WTC11 (cell line): ENCODE measurements around the gene SORCS2. TPM values are rescaled to one million over a fixed set of nuclear protein-coding genes. Genes with fewer than 3 reads are reported as not detected.

ENCODE experiments used
- ATAC-seq: fragments of 200-7000 bp; cut with Tn5 transposase; 2 replicates; pipeline ENCODE4 v1.10.0; 2021; ENCODE audit warnings: mild to moderate bottlenecking, moderate library complexity
- CTCF ChIA-PET: fragments of 300-600 bp; sonication (Branson Sonifier 250); formaldehyde crosslinking; loops from one replicate; lab custom pipeline; 2021; ENCODE audit warnings: antibody characterized with exemption; lab: Charles Lee
- POLR2A ChIA-PET: fragments of 350-600 bp; sonication (Branson Sonifier 250); formaldehyde crosslinking; loops from one replicate; lab custom pipeline; 2021; ENCODE audit warnings: antibody characterized with exemption; lab: Charles Lee
- DNase-seq: peaks from one replicate; pipeline ENCODE4 v3.0.0; 2021; ENCODE audit warnings: low spot score
- H3K27ac Mint-ChIP-seq: 2 replicates; pipeline ENCODE4 v1.8.0; 2021; ENCODE audit warnings: mixed read lengths
- H3K27me3 Mint-ChIP-seq: 2 replicates; pipeline ENCODE4 v1.8.0; 2021; ENCODE audit warnings: low read depth, mild to moderate bottlenecking, moderate library complexity, mixed read lengths
- H3K36me3 Mint-ChIP-seq: 2 replicates; pipeline ENCODE4 v1.8.0; 2021; ENCODE audit warnings: mixed read lengths
- H3K4me1 Mint-ChIP-seq: 2 replicates; pipeline ENCODE4 v1.8.0; 2022; ENCODE audit warnings: mixed read lengths
- H3K4me3 Mint-ChIP-seq: 2 replicates; pipeline ENCODE4 v1.8.0; 2021; ENCODE audit warnings: mild to moderate bottlenecking, moderate library complexity, mixed read lengths
- H3K9me3 Mint-ChIP-seq: 2 replicates; pipeline ENCODE4 v1.8.0; 2021; ENCODE audit warnings: mixed read lengths
- ELF4 ChIP-seq: sonication (generic); formaldehyde crosslinking; IDR thresholded peaks from 2 replicates; pipeline ENCODE4 v1.8.1; 2022; ENCODE audit warnings: low read depth, mild to moderate bottlenecking, moderate library complexity, missing genetic modification reagents
- EMX1 ChIP-seq: fragments of 250-450 bp; sonication (Bioruptor Pico); IDR thresholded peaks from 2 replicates; pipeline ENCODE4 v1.8.0; 2021; ENCODE audit warnings: mild to moderate bottlenecking
- ESRRA ChIP-seq: sonication (generic); formaldehyde crosslinking; IDR thresholded peaks from 2 replicates; pipeline ENCODE4 v1.8.1; 2022; ENCODE audit warnings: mild to moderate bottlenecking, missing genetic modification reagents, borderline replicate concordance
- FOXJ3 ChIP-seq: sonication (generic); formaldehyde crosslinking; IDR thresholded peaks from 2 replicates; pipeline ENCODE4 v1.9.0; 2021; ENCODE audit warnings: missing genetic modification reagents, mild to moderate bottlenecking, borderline replicate concordance
- HMGXB4 ChIP-seq: sonication (generic); formaldehyde crosslinking; IDR thresholded peaks from 2 replicates; pipeline ENCODE4 v1.8.1; 2023; ENCODE audit warnings: mild to moderate bottlenecking, moderate library complexity, missing genetic modification reagents
- MYBL2 ChIP-seq: sonication (generic); formaldehyde crosslinking; IDR thresholded peaks from 2 replicates; pipeline ENCODE4 v1.8.1; 2023; ENCODE audit warnings: mild to moderate bottlenecking, moderate library complexity, missing genetic modification reagents
- NFYB ChIP-seq: sonication (generic); formaldehyde crosslinking; conservative IDR thresholded peaks from 2 replicates; pipeline ENCODE4 v1.8.0; 2022; ENCODE audit warnings: low read depth, missing genetic modification reagents
- NR2C2 ChIP-seq: sonication (generic); formaldehyde crosslinking; IDR thresholded peaks from 2 replicates; pipeline ENCODE4 v1.8.0; 2022; ENCODE audit warnings: mild to moderate bottlenecking, missing genetic modification reagents
- PRRX2 ChIP-seq: fragments of 250-450 bp; sonication (Bioruptor Pico); IDR thresholded peaks from 2 replicates; pipeline ENCODE4 v1.8.0; 2021; ENCODE audit warnings: mild to moderate bottlenecking
- STAT6 ChIP-seq: sonication (generic); formaldehyde crosslinking; conservative IDR thresholded peaks from 2 replicates; pipeline ENCODE4 v1.8.1; 2023; ENCODE audit warnings: mild to moderate bottlenecking, low read depth, missing genetic modification reagents, moderate library complexity
- TEAD1 ChIP-seq: sonication (generic); formaldehyde crosslinking; IDR thresholded peaks from 2 replicates; pipeline ENCODE4 v1.8.0; 2022; ENCODE audit warnings: mild to moderate bottlenecking, missing genetic modification reagents
- total RNA-seq: library from RNA; stranded (reverse); gene quantifications from 3 replicates; pipeline ENCODE4 v1.2.3, GENCODE V29; 2021
- TF ChIP-seq, protein P1 (sequence below): sonication (generic); formaldehyde crosslinking; IDR thresholded peaks from 2 replicates; pipeline ENCODE4 v1.8.1; 2023; ENCODE audit warnings: mild to moderate bottlenecking, missing genetic modification reagents, moderate library complexity
- TF ChIP-seq, protein P2 (sequence below): fragments of 250-450 bp; sonication (Bioruptor Pico); IDR thresholded peaks from 2 replicates; pipeline ENCODE4 v1.9.0; 2021; ENCODE audit warnings: mild to moderate bottlenecking
- TF ChIP-seq, protein P3 (sequence below): sonication (generic); formaldehyde crosslinking; IDR thresholded peaks from 2 replicates; pipeline ENCODE4 v1.8.0; 2022; ENCODE audit warnings: mild to moderate bottlenecking, missing genetic modification reagents

The SORCS2 gene
- total RNA-seq, 1 experiment from 2014 or later: 6.6 TPM

GRCh38 chr4:7774301-7775294, 582.3 kb downstream of the SORCS2 start:
- ChIA-PET CTCF (interaction anchor here (1.8 to 3.6 kb wide), 3 partner anchors 12 to 30 kb away, joined by 5 to 13 read pairs (median 6); no protein-coding TSS in a partner anchor), POLR2A (no interaction called here)
- H3K4me3 Mint-ChIP-seq: no peak overlapping the region
- ATAC-seq (no peak), DNase-seq (no peak)
- H3K27me3 Mint-ChIP-seq: no peaks in the 10 kb centered on the region
- H3K27ac Mint-ChIP-seq: no peak overlapping the region
- no peak for TF ChIP-seq MYBL2 (CRISPR knock-in tag)
- TF ChIP-seq FOXJ3 (CRISPR knock-in tag): no peak
- TF ChIP-seq NFYB (CRISPR knock-in tag): no peak
- TF ChIP-seq STAT6 (CRISPR knock-in tag): no peak
- no peak for TF ChIP-seq NR2C2
- H3K36me3 Mint-ChIP-seq: peaks cover 35% of the 10 kb centered on the region
- H3K4me1 Mint-ChIP-seq: peaks cover 16% of the 10 kb centered on the region
- no peaks in the 10 kb centered on the region for H3K9me3 Mint-ChIP-seq

GRCh38 chr4:7775396-7775795, 583.1 kb downstream of the SORCS2 start:
- H3K27me3 Mint-ChIP-seq: no peaks in the 10 kb centered on the region
- CTCF ChIA-PET: interaction anchor here (1.8 to 3.6 kb wide), 3 partner anchors 13 to 29 kb away, joined by 5 to 13 read pairs (median 6); no protein-coding TSS in a partner anchor
- peaks cover 8% of the 10 kb centered on the region for H3K4me1 Mint-ChIP-seq
- no peak for DNase-seq
- POLR2A ChIA-PET: no interaction called here
- H3K9me3 Mint-ChIP-seq: no peaks in the 10 kb centered on the region
- H3K27ac Mint-ChIP-seq: no peak overlapping the region
- no peak for ATAC-seq
- TF ChIP-seq, protein P1, sequence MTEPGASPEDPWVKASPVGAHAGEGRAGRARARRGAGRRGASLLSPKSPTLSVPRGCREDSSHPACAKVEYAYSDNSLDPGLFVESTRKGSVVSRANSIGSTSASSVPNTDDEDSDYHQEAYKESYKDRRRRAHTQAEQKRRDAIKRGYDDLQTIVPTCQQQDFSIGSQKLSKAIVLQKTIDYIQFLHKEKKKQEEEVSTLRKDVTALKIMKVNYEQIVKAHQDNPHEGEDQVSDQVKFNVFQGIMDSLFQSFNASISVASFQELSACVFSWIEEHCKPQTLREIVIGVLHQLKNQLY (CRISPR knock-in tag): no peak
- no peak for TF ChIP-seq HMGXB4 (CRISPR knock-in tag)
- TF ChIP-seq PRRX2 (CRISPR knock-in tag): no peak
- TF ChIP-seq ESRRA (CRISPR knock-in tag): no peak
- no peak for TF ChIP-seq EMX1 (CRISPR knock-in tag)
- TF ChIP-seq, protein P2, sequence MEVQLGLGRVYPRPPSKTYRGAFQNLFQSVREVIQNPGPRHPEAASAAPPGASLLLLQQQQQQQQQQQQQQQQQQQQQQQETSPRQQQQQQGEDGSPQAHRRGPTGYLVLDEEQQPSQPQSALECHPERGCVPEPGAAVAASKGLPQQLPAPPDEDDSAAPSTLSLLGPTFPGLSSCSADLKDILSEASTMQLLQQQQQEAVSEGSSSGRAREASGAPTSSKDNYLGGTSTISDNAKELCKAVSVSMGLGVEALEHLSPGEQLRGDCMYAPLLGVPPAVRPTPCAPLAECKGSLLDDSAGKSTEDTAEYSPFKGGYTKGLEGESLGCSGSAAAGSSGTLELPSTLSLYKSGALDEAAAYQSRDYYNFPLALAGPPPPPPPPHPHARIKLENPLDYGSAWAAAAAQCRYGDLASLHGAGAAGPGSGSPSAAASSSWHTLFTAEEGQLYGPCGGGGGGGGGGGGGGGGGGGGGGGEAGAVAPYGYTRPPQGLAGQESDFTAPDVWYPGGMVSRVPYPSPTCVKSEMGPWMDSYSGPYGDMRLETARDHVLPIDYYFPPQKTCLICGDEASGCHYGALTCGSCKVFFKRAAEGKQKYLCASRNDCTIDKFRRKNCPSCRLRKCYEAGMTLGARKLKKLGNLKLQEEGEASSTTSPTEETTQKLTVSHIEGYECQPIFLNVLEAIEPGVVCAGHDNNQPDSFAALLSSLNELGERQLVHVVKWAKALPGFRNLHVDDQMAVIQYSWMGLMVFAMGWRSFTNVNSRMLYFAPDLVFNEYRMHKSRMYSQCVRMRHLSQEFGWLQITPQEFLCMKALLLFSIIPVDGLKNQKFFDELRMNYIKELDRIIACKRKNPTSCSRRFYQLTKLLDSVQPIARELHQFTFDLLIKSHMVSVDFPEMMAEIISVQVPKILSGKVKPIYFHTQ (CRISPR knock-in tag): no peak
- TF ChIP-seq ELF4 (CRISPR knock-in tag): no peak
- no peak for TF ChIP-seq TEAD1 (CRISPR knock-in tag)
- TF ChIP-seq, protein P3, sequence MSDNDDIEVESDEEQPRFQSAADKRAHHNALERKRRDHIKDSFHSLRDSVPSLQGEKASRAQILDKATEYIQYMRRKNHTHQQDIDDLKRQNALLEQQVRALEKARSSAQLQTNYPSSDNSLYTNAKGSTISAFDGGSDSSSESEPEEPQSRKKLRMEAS (CRISPR knock-in tag): no peak
- H3K4me3 Mint-ChIP-seq: no peak overlapping the region
- peaks cover 39% of the 10 kb centered on the region for H3K36me3 Mint-ChIP-seq
